Measurements from ENCODE around the gene ZNF428.

DNA sequence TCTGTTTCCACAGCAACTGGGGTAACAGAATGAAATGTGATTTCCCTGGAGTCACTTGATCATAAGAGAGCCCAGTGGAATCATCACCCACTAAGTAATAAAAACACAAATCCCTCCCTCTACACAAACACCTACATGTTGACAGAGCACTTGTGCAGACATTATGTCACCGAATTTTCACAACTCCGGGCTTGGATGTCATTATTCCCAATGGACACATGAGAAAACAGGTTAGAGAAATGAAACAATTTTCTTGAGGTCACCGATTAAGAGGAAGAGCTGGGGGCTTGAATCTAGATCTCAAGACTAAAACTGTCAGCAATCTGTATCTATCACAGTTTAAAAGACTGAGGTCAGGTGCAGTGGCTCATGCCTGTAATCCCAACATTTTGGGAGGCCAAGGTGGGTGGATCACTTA is 47.2 kb downstream of the ZNF428 start:
- TF ChIP-seq CTCF (IDR thresholded peaks at IDR 0.05; ENCODE audit: insufficient read depth, low read length) = no peak
- no peak for TF ChIP-seq POLR2AphosphoS5 (IDR thresholded peaks at IDR 0.05; ENCODE audit: low read depth)
- TF ChIP-seq, protein P1, sequence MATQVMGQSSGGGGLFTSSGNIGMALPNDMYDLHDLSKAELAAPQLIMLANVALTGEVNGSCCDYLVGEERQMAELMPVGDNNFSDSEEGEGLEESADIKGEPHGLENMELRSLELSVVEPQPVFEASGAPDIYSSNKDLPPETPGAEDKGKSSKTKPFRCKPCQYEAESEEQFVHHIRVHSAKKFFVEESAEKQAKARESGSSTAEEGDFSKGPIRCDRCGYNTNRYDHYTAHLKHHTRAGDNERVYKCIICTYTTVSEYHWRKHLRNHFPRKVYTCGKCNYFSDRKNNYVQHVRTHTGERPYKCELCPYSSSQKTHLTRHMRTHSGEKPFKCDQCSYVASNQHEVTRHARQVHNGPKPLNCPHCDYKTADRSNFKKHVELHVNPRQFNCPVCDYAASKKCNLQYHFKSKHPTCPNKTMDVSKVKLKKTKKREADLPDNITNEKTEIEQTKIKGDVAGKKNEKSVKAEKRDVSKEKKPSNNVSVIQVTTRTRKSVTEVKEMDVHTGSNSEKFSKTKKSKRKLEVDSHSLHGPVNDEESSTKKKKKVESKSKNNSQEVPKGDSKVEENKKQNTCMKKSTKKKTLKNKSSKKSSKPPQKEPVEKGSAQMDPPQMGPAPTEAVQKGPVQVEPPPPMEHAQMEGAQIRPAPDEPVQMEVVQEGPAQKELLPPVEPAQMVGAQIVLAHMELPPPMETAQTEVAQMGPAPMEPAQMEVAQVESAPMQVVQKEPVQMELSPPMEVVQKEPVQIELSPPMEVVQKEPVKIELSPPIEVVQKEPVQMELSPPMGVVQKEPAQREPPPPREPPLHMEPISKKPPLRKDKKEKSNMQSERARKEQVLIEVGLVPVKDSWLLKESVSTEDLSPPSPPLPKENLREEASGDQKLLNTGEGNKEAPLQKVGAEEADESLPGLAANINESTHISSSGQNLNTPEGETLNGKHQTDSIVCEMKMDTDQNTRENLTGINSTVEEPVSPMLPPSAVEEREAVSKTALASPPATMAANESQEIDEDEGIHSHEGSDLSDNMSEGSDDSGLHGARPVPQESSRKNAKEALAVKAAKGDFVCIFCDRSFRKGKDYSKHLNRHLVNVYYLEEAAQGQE (IDR thresholded peaks at IDR 0.05; ENCODE audit: insufficient replicate concordance, low read depth) = no peak
